Measurements from ENCODE around the gene POU3F1. TPM values are rescaled to one million over a fixed set of nuclear protein-coding genes. Genes with fewer than 3 reads are reported as not detected.

Gene POU3F1
- total and polyA plus RNA-seq, 2 donors (not counting 1 experiment from before 2014, with no cell fraction given): 0.63 to 3.8 TPM

GRCh38 chr1:38088366-38088765, 41.8 kb upstream of the POU3F1 start:
- no peak overlapping the region for H3K27ac Mint-ChIP-seq

DNA sequence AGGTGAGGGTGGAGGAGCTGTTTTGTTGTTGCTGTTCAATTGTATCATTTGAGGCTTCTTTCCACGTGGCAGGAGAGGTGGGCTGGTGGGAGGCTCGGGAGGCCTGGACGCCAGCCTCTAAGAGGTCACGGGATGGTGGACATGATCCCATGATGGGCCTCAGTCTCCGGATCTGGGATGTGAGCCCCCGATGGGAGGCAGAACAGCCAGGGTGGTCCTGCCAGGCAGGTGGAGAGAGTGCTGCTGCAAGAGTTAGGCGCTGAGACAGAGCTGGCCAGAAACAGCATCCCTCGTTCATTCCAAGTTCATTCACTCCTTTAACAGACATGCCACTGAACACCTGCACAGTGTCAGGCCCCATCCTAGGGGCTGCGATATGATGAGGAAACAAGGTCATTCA, 41.1 kb upstream of the POU3F1 start:
- no peaks in the 10 kb centered on the region for H3K4me1 ChIP-seq (ENCODE audit: control insufficient read depth in 2 of 2, insufficient read depth in 2 of 2, low read length in 2 of 2)
- CTCF ChIA-PET: no interaction called here
- no peaks in the 10 kb centered on the region for H3K4me1 Mint-ChIP-seq
- H3K4me3 ChIP-seq (ENCODE audit: control extremely low read depth in 1 of 5, extremely low read depth in 1 of 5, insufficient read depth in 1 of 5, low read depth in 2 of 5, low read length in 4 of 5): no peak overlapping the region
- no peaks in the 10 kb centered on the region for H3K9me3 Mint-ChIP-seq (ENCODE audit: insufficient read depth)
- no peaks in the 10 kb centered on the region for H3K36me3 ChIP-seq (replicated peaks in 1 of 2; ENCODE audit: control extremely low read depth in 1 of 2, control insufficient read depth in 1 of 2, extremely low read depth in 1 of 2, insufficient read depth in 2 of 2, low read length in 1 of 2)
- no peak overlapping the region for H2AFZ ChIP-seq (ENCODE audit: insufficient read depth, low read depth, low read length, poor library complexity, severe bottlenecking)
- H3K27me3 ChIP-seq (replicated peaks in 1 of 4; ENCODE audit: control extremely low read depth in 1 of 4, control insufficient read depth in 3 of 4, insufficient read depth in 4 of 4, low read length in 3 of 4): peaks cover 0 to 3% (median 0%) of the 10 kb centered on the region in 4 experiments
- H3K27ac Mint-ChIP-seq: no peak overlapping the region
- peaks cover 27% of the 10 kb centered on the region for H3K27me3 Mint-ChIP-seq
- ATAC-seq (ENCODE audit: low read depth): no peak
- no peak for TF ChIP-seq EZH2 (IDR thresholded peaks at IDR 0.05; ENCODE audit: borderline replicate concordance, insufficient read depth, low read depth, low read length, poor library complexity, severe bottlenecking)
- TF ChIP-seq, protein P1, sequence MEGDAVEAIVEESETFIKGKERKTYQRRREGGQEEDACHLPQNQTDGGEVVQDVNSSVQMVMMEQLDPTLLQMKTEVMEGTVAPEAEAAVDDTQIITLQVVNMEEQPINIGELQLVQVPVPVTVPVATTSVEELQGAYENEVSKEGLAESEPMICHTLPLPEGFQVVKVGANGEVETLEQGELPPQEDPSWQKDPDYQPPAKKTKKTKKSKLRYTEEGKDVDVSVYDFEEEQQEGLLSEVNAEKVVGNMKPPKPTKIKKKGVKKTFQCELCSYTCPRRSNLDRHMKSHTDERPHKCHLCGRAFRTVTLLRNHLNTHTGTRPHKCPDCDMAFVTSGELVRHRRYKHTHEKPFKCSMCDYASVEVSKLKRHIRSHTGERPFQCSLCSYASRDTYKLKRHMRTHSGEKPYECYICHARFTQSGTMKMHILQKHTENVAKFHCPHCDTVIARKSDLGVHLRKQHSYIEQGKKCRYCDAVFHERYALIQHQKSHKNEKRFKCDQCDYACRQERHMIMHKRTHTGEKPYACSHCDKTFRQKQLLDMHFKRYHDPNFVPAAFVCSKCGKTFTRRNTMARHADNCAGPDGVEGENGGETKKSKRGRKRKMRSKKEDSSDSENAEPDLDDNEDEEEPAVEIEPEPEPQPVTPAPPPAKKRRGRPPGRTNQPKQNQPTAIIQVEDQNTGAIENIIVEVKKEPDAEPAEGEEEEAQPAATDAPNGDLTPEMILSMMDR (IDR thresholded peaks at IDR 0.05): no peak
- H3K27ac ChIP-seq (ENCODE audit: low read length in 2 of 2): no peak overlapping the region
- H3K9ac ChIP-seq (ENCODE audit: low read length): no peak overlapping the region
- H4K20me1 ChIP-seq (ENCODE audit: control insufficient read depth, insufficient read depth, low read length, poor library complexity, severe bottlenecking): no peaks in the 10 kb centered on the region
- POLR2A ChIA-PET: no interaction called here
- no peaks in the 10 kb centered on the region for H3K79me2 ChIP-seq (ENCODE audit: control insufficient read depth, insufficient read depth, low read length)
- no peak overlapping the region for H3K4me3 Mint-ChIP-seq
- DNase-seq: no peak
- H3K4me2 ChIP-seq (replicated peaks; ENCODE audit: low read depth, low read length, poor library complexity, severe bottlenecking): no peak overlapping the region
- no peaks in the 10 kb centered on the region for H3K9me3 ChIP-seq (ENCODE audit: control extremely low read depth in 1 of 3, control insufficient read depth in 2 of 3, insufficient read depth in 1 of 3, low read length in 2 of 3)
- intact Hi-C loops (cut with micrococcal nuclease): no loop called here
- WGBS (ENCODE audit: insufficient coverage): 90% methylated on average over 6 of the region's 9 CpGs

More at GRCh38 chr1:38088366-38088765, 41.8 kb upstream of the POU3F1 start:
- Histone ChIP-seq H3K9ac (ENCODE audit: low read length) (no peak overlapping the region), H4K20me1 (ENCODE audit: control insufficient read depth, insufficient read depth, low read length, poor library complexity, severe bottlenecking) (no peaks in the 10 kb centered on the region), H3K9me3 (ENCODE audit: control extremely low read depth in 1 of 3, control insufficient read depth in 2 of 3, insufficient read depth in 1 of 3, low read length in 2 of 3) (no peaks in the 10 kb centered on the region), H3K4me2 (replicated peaks; ENCODE audit: low read depth, low read length, poor library complexity, severe bottlenecking) (no peak overlapping the region), H3K36me3 (replicated peaks in 1 of 2; ENCODE audit: control extremely low read depth in 1 of 2, control insufficient read depth in 1 of 2, extremely low read depth in 1 of 2, insufficient read depth in 2 of 2, low read length in 1 of 2) (no peaks in the 10 kb centered on the region), H2AFZ (ENCODE audit: insufficient read depth, low read depth, low read length, poor library complexity, severe bottlenecking) (no peak overlapping the region), H3K4me1 (ENCODE audit: control insufficient read depth in 2 of 2, insufficient read depth in 2 of 2, low read length in 2 of 2) (no peaks in the 10 kb centered on the region), H3K27ac (ENCODE audit: low read length in 2 of 2) (no peak overlapping the region), H3K27me3 (replicated peaks in 1 of 4; ENCODE audit: control extremely low read depth in 1 of 4, control insufficient read depth in 3 of 4, insufficient read depth in 4 of 4, low read length in 3 of 4) (peaks cover 0 to 3% (median under 1%) of the 10 kb centered on the region in 4 experiments), H3K79me2 (ENCODE audit: control insufficient read depth, insufficient read depth, low read length) (no peaks in the 10 kb centered on the region), H3K4me3 (ENCODE audit: control extremely low read depth in 1 of 5, extremely low read depth in 1 of 5, insufficient read depth in 1 of 5, low read depth in 2 of 5, low read length in 4 of 5) (no peak overlapping the region)
- H3K27me3 Mint-ChIP-seq: peaks cover 33% of the 10 kb centered on the region
- no peak for DNase-seq
- no peak overlapping the region for H3K4me3 Mint-ChIP-seq
- ATAC-seq (ENCODE audit: low read depth): no peak
- H3K4me1 Mint-ChIP-seq: no peaks in the 10 kb centered on the region
- TF ChIP-seq, protein P1 (IDR thresholded peaks at IDR 0.05): no peak
- no peak for TF ChIP-seq EZH2 (IDR thresholded peaks at IDR 0.05; ENCODE audit: borderline replicate concordance, insufficient read depth, low read depth, low read length, poor library complexity, severe bottlenecking)
- WGBS (ENCODE audit: insufficient coverage): 85% methylated on average over 6 of the region's 6 CpGs
- intact Hi-C loops (cut with micrococcal nuclease): no loop called here
- ChIA-PET CTCF (no interaction called here), POLR2A (no interaction called here)
- H3K9me3 Mint-ChIP-seq (ENCODE audit: insufficient read depth): no peaks in the 10 kb centered on the region

Data from B cell (primary cell).